ENCODE data around the gene YDJC. TPM values are rescaled to one million over a fixed set of nuclear protein-coding genes. Genes with fewer than 3 reads are reported as not detected.
"Not testable (repeated sequence)": the region's sequence is repeated elsewhere in the genome, so short reads cannot be mapped to it uniquely, and the experiment has no call there.

The YDJC gene
- total RNA-seq, 1 donor from 2014 or later, result 18.4 TPM

DNA sequence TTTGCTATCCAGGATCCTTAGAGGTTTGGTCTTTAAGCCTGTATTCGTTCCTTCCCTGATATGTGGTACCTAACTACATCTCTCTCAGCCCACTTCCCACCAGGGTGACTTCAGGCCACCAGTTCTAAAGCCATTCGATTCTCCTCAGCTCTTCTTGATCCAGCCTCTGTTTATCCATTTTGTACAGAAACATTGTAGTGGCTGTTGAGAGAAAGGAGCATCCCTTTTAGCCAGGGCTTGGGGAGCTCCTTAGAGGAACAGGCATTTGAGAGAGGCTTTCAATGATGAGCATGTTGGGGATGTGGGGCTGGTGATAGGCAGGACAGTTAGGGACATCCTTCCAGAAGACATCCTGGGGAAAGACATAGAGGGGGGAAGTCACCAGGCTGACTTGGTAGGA lies 44.4 kb downstream of the YDJC start:
- Mint-ChIP-seq H3K36me3 (ENCODE audit: low read depth) (no peaks in the 10 kb centered on the region), H3K27ac (ENCODE audit: unreplicated experiment) (no peak overlapping the region), H3K27me3 (ENCODE audit: low read depth) (no peaks in the 10 kb centered on the region), H3K4me3 (no peak overlapping the region), H3K9me3 (no peaks in the 10 kb centered on the region), H3K4me1 (peaks cover 23% of the 10 kb centered on the region)
- TF ChIP-seq, protein P1, sequence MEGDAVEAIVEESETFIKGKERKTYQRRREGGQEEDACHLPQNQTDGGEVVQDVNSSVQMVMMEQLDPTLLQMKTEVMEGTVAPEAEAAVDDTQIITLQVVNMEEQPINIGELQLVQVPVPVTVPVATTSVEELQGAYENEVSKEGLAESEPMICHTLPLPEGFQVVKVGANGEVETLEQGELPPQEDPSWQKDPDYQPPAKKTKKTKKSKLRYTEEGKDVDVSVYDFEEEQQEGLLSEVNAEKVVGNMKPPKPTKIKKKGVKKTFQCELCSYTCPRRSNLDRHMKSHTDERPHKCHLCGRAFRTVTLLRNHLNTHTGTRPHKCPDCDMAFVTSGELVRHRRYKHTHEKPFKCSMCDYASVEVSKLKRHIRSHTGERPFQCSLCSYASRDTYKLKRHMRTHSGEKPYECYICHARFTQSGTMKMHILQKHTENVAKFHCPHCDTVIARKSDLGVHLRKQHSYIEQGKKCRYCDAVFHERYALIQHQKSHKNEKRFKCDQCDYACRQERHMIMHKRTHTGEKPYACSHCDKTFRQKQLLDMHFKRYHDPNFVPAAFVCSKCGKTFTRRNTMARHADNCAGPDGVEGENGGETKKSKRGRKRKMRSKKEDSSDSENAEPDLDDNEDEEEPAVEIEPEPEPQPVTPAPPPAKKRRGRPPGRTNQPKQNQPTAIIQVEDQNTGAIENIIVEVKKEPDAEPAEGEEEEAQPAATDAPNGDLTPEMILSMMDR (conservative IDR thresholded peaks at IDR 0.05), result no peak
- DNase-seq (ENCODE audit: low read depth, low spot score), result no peak

DNA sequence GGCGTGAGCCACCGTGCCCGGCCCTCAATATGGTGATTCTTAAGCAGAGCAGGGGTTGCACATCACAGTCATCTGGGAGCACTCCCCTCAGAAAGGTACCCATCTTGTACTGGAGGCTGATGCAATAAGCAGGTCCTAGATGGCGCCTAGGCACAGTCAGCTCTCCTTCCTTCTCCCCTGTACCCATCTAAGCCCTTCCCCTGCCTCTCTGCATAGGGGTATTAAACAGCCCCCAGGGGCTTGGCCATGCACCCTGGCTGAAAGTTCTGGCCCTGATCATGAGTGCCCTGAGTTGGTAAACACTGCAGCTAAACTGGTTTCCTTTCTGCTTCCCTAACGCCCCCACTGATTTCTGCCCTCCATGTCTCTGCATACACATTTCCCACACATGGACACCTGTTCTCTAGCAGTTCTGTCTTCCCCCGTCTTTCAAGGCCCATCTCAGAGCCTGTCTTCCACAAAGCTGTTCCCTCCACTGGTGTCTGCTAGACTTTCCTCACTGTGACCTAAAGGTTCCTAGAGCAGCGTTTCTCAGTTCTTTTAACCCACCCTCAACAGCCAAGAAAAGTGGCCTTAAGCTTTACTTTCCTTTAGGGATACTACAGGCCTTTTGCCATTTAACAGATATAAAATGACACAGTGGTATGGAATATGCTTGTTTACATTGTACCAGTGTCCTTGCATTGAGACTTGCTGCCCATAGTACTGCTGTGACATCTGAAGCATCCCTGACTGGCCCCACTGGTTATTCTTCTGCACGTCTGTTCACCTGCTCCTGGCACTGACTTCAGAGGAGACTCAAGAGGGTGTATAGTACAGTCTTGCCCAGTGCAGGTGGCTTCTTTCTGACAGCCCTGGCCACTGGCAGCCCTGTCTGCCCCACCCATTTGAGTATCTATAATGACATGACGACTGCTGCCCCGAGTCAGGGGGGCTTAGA lies 46.8 kb downstream of the YDJC start:
- Mint-ChIP-seq H3K4me3 (no peak overlapping the region), H3K4me1 (peaks cover 16% of the 10 kb centered on the region), H3K27me3 (ENCODE audit: low read depth) (no peaks in the 10 kb centered on the region), H3K9me3 (no peaks in the 10 kb centered on the region), H3K36me3 (ENCODE audit: low read depth) (no peaks in the 10 kb centered on the region), H3K27ac (ENCODE audit: unreplicated experiment) (peak overlapping the region; percentile 48)
- TF ChIP-seq, protein P1 (conservative IDR thresholded peaks at IDR 0.05), result no peak
- no peak for DNase-seq (ENCODE audit: low read depth, low spot score)

DNA sequence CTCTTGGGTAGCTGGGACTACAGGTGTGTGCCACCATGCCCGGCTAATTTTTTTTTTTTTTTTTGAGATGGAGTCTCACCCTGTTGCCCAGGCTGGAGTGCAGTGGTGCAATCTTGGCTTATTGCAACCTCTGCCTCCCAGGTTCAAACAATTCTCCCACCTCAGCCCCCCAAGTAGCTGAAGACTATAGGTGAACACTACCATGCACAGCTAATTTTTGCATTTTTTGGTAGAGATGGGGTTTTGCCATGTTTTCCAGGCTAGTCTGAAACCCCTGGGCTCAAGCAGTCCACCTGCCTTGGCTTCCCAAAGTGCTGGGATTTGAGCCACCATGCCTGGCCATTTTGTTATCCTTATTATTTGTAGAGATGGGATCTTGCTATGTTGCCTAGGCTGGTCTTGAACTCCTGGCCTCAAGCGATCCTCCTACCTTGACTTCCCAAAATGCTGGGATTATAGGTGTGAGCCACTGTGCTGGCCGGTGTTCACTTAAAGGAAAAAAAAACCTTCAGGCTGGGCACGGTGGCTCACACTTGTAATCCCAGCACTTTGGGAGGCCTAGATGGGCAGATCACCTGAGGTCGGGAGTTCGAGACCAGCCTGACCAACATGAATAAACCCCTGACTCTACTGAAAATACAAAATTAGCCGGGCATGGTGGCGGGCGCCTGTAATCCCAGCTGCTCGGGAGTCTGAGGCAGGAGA lies 48.7 kb downstream of the YDJC start:
- not testable (repeated sequence) for H3K4me3 Mint-ChIP-seq; H3K27ac Mint-ChIP-seq (ENCODE audit: unreplicated experiment); DNase-seq (ENCODE audit: low read depth, low spot score); H3K9me3 Mint-ChIP-seq; H3K27me3 Mint-ChIP-seq (ENCODE audit: low read depth); H3K36me3 Mint-ChIP-seq (ENCODE audit: low read depth)
- H3K4me1 Mint-ChIP-seq, result peaks cover 10% of the 10 kb centered on the region

- not testable (repeated sequence) for H3K27ac Mint-ChIP-seq (ENCODE audit: unreplicated experiment); H3K4me3 Mint-ChIP-seq; H3K27me3 Mint-ChIP-seq (ENCODE audit: low read depth); DNase-seq (ENCODE audit: low read depth, low spot score); H3K9me3 Mint-ChIP-seq; H3K36me3 Mint-ChIP-seq (ENCODE audit: low read depth); H3K4me1 Mint-ChIP-seq
Measured at GRCh38 chr22:21580623-21581007, 49.2 kb downstream of the YDJC start.

DNA sequence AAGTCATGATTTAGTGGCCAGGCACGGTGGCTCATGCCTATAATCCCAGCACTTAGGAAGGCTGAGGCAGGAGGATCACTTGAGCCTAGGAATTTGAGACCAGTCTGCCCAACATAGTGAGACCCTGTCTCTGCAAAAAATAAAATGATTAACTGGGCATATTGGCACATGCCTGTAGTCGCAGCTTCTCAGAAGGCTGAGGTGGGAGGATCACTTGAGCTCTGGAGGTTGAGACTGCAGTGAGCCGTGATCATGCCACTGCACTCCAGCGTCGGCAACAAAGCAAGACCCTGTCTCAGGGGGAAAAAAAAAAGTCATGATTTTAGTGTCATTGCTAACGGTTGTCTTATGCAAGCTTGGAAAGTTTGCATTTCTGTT lies 50.4 kb downstream of the YDJC start:
- TF ChIP-seq, protein P1 (conservative IDR thresholded peaks at IDR 0.05), result no peak
- Mint-ChIP-seq H3K36me3 (ENCODE audit: low read depth) (no peaks in the 10 kb centered on the region), H3K4me1 (peaks cover 5% of the 10 kb centered on the region), H3K27me3 (ENCODE audit: low read depth) (no peaks in the 10 kb centered on the region), H3K27ac (ENCODE audit: unreplicated experiment) (no peak overlapping the region), H3K4me3 (no peak overlapping the region), H3K9me3 (no peaks in the 10 kb centered on the region)
- DNase-seq (ENCODE audit: low read depth, low spot score), result no peak

Small RNA genes within 50 kb of the gene (microRNA-seq; reads per million reads assigned to microRNA genes)
- gene MIR130B (30,352 reads per million, percentile 99 among the genes with 10 or more reads in this experiment), gene MIR301B (1,337 reads per million, percentile 84 among the genes with 10 or more reads in this experiment)

Other genes starting within 250 kb of the YDJC start
- gene RIMBP3B, start 246.3 kb downstream of the YDJC start, total RNA-seq, result 0.63 and 0.68 TPM in 2 replicates
- gene HIC2, start 212.7 kb downstream of the YDJC start, total RNA-seq, result 44.2 and 44.3 TPM in 2 replicates
- gene TMEM191C, start 162.6 kb downstream of the YDJC start, total RNA-seq, result 2.1 and 2.2 TPM in 2 replicates
- gene RIMBP3C, start 78.6 kb downstream of the YDJC start, total RNA-seq, result 1.0 and 1.4 TPM in 2 replicates
- 76.9 and 83.5 TPM in 2 replicates for gene UBE2L3, start 62.3 kb downstream of the YDJC start, total RNA-seq
- gene CCDC116, start 2.7 kb upstream of the YDJC start, total RNA-seq, result 1.2 and 1.3 TPM in 2 replicates
- gene SDF2L1, start 12.3 kb upstream of the YDJC start, total RNA-seq, result 29.4 and 33.8 TPM in 2 replicates
- gene PPIL2, start 36.0 kb upstream of the YDJC start, total RNA-seq, result 39.7 and 41.9 TPM in 2 replicates
- 19.5 and 20.9 TPM in 2 replicates for gene YPEL1, start 105.8 kb upstream of the YDJC start, total RNA-seq
- 118 and 123 TPM in 2 replicates for gene MAPK1, start 237.6 kb upstream of the YDJC start, total RNA-seq

Data from neural crest cell (in vitro differentiated cells).